ENCODE results near the gene TMEM225B.

- TF ChIP-seq CTCF (IDR thresholded peaks at IDR 0.05; ENCODE audit: low read depth, low read length, poor library complexity, severe bottlenecking) (no peak), EZH2phosphoT487 (IDR thresholded peaks at IDR 0.05; ENCODE audit: borderline replicate concordance, low read length) (no peak)
Measured at GRCh38 chr7:99579281-99579955, 18.6 kb upstream of the TMEM225B start.

Data from DOHH2 (cell line).